Embryonic facial prominence (tissue), 1 donor: ENCODE measurements around the gene FOXR1.
"Not testable (repeated sequence)": the region's sequence is repeated elsewhere in the genome, so short reads cannot be mapped to it uniquely, and the experiment has no call there.

Experiments
- DNase-seq: peaks from one replicate; pipeline ENCODE4 v3.0.0-alpha.2; 2016; ENCODE audit errors: extremely low spot score

FOXR1 gene

DNA sequence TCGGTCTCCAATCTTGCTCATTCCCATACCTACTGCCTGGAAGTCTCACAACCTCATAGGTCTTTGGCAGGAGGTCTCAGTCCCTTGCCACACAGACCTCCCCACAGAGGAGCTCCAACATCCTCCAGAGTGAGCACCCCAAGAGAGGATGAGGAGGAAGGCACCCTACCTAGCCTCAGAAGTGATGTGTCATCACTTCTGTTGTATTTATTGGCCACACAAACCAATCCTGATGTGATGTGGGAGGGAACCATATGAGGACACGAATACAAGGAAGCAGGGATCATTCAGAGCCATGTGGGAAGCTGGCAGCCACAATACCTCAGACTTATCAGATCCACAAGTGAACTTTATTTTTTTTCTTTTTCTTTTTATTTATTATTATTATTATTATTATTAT lies 24.5 kb upstream of the FOXR1 start:
- DNase-seq, result no peak

DNA sequence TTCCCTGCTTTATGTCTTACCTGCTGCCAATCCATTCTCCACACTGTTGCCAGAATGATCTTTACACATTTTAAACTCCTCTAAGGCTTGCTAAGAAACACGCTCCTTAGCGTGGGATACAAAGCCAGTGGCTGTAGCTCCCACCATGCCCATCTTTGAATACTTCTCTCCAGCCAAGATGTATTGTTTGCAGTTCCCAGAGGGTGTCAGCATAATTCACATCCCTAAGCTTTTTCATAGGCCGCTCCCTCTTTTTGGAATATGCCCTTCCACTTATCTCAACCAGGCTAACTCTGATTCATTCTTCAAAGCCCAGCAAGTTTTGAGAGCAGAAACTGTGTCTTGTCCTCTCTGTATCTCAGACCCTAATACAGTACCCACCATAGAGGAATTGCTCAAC lies 23.6 kb upstream of the FOXR1 start:
- DNase-seq, result no peak

DNA sequence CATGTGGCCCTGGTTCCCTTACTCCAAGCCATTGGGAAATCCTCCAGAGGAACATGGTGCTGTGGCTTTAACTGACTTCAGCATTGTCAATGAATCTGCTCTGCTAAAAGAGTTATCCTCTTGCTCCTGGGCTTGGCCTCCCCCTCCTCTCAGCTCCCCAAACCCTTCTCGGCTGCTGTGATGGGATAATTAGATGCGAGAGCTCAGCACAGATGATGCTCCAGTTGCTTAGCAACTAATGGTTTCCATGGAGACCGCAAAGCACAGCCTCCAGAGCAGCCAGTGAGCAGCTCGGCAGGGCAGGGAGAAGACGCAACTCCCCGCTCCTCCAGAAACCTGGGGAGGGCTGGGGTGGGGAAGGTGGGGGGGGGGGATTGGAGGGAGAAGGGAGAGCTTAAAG lies 18.3 kb upstream of the FOXR1 start:
- DNase-seq, result no peak

DNA sequence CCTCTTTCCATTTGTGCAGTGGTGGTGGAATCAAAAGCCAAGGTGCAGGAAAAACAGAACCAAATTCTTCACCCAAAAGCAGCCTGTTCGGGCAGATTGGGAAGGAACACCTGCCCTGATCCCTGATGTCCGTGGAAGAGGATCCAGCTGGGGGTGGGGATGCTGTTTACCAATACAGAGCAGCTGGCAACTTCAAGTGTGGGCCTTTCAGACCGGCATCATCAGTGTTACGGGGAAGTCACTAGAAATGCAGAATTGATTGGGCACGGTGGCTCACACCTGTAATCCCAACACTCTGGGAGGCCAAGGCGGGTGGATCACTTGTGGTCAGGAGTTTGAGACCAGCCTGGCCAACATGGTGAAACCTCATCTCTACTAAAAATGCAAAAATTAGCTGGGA lies 17.6 kb upstream of the FOXR1 start:
- not testable (repeated sequence) for DNase-seq

DNA sequence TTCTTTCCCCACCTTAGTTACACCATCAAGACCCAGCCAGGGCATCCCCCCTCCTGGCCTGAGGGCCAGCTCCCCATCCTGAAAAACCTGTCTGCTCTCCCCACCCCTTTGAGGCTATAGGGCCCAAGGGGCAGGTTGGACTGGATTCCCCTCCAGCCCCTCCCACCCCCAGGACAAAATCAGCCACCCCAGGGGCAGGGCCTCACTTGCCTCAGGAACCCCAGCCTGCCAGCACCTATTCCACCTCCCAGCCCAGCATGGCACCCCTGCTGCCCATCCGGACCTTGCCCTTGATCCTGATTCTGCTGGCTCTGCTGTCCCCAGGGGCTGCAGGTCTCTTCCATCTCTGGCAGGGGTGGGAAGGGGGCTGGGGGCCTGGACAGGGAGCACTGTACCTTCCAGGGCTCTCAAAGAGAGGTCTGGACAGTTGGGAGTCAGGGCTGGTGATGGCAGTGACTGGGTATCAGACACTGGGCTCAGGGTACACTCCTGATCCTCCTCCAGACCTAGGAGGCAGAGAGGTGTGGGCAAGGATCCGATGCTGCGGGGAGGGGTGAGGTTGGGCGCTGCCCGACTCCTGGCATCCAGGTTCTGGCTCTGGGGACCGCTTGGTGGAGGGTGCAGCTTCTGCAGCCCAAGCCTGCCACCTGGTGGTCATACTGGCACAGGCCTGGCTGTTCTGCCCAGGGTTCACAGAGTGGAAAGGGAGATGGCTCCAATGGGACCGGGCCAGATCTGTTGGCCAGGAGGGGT lies 15.3 kb upstream of the FOXR1 start, which contains the start of gene UPK2:
Gene UPK2, plus strand, starts transcription at position 205 of the 753 bp plus-strand sequence. Its CDS starts 53 bp downstream, at position 258.
- DNase-seq, result peak; percentile 73

DNA sequence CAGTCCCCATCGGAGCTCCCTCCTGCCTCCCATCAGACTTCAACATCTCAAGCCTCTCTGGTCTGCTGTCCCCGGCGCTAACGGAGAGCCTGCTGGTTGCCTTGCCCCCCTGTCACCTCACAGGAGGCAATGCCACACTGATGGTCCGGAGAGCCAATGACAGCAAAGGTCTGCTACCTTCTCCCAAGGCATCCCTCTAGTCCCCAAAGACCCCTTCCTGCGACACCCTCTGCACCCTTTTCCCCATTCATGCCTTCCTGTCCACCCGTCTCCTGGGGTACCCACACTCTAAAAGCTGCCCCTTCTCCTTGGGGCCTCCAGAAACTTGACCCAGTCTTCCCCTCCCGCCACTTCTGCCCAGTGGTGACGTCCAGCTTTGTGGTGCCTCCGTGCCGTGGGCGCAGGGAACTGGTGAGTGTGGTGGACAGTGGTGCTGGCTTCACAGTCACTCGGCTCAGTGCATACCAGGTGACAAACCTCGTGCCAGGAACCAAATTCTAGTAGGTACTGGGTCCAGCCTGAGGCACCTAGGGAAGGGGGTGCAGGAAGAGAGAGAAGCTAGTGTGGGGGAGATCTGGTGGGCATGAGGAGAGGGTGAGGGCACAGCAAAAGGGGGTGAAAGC lies 14.6 kb upstream of the FOXR1 start:
- no peak for DNase-seq

DNA sequence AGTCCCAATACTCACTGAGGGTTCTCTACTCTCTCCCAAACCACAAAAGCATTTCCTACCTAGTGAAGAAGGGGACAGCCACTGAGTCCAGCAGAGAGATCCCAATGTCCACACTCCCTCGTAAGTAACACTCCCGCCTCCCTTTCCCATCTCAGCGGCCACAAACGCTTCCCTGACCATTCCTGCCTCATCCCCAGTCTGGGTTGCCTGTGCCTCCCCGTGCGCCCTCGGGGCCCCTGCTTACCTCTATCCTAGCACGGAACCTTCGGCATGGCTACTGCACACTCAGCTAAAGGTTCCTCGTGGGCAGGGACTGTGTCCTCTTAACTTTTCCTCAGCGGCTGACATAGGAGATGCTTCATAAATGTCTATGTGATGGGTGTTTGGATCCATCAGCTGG lies 14.0 kb upstream of the FOXR1 start:
- DNase-seq, result no peak

DNA sequence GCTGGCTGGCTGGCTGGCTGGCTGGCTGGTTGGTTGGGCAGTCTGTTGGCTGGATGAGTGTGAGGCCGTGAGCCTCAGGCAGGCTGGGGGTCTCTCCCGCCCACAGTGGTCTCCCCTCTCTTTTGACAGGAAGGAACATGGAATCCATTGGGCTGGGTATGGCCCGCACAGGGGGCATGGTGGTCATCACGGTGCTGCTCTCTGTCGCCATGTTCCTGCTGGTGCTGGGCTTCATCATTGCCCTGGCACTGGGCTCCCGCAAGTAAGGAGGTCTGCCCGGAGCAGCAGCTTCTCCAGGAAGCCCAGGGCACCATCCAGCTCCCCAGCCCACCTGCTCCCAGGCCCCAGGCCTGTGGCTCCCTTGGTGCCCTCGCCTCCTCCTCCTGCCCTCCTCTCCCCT lies 13.6 kb upstream of the FOXR1 start:
- no peak for DNase-seq

DNA sequence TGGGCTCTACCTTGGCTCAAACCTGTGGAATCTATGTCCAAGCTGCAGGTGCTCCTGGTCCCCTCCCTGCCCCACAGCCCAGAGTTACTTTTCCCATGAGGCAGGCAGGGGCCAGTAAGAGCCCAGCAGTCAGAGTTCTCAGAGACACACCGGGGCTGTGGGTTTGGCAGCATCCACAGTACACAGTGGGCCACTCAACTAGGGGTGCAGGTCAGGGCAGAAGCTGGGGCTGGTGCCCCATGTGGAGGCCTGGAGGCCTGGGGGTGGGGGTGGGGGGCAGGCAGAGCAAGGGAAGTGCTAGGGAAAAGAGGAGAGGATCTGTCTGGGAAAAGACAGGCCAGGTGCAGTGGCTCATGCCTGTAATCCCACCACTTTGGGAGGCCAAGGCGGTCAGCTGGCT lies 13.0 kb upstream of the FOXR1 start:
- no peak for DNase-seq

DNA sequence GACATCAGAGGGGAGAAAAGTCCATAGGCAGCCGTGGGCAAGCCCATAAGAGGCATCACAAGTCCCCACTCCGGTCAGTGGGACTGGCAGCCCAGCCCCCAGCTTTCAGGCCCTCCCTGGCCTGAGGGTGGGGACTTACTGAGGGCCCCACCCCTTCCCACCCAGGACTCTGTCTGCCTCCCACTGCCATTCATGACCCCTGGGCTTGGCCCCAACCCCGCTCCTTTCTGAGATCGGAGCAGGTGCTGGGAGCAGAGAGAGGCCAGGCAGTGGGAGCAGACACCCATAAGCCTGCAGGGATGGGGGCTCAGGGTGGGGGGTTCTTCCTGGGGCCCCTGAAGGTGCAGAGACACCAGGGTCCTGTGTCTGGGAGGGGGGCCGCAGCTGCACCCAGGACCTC lies 10.4 kb upstream of the FOXR1 start:
- DNase-seq, result no peak

DNA sequence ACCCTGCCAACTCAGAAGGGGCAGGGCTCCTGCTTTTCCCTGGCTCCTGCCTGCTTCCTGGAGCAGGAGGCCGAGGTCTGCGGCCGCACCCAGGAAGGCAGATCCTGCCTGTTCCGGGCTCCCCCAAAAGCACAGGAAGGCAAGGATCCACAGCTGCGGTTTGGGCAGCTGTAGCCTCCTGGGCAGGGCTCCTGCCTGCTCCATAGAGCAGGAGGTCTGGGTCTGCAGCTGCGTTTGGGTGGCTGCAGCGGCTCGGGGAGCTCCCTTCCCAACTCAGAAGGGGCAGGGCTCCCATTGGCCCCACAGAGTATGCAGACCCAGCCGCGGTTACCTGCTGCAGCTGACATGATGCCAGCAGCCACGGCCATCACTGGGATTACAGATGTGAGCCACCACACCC lies 10.0 kb upstream of the FOXR1 start:
- no peak for DNase-seq

DNA sequence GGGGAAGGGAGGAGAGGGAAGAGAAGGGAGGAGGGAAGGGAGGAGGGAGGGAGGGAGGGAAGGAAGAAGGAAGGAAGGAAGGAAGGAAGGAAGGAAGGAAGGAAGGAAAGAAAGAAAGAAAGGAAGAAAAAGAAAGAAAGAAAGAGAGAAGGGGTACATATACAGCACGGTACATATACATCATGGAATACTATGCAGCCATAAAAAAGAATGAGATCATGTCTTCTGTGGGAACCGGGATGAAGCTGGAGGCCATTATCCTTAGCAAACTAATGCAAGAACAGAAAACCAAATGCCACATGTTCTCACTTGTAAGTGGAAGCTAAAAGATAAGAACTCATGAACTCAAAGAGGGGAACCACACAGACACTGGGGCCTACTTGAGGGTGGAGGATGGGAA lies 2.1 kb upstream of the FOXR1 start:
- not testable (repeated sequence) for DNase-seq

DNA sequence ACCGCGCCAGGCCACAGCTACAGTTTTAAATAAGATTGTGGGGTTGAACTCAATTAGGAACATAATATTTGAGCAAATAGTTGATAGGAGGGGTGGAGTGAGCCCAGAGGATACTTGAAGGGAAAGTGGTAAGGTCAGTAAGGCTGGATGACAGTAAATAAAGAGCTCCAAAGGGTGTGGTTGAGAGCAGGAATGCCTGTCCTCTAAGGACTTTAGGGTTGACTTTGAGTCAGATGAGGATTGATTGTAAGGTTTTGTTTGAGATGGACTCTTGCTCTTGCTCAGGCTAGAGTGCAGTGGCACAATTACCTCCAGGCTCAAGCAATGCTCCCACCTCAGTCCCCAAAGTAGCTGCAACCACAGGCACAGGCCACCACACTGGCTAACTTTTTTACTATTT lies 2.4 kb downstream of the FOXR1 start:
- DNase-seq, result no peak

DNA sequence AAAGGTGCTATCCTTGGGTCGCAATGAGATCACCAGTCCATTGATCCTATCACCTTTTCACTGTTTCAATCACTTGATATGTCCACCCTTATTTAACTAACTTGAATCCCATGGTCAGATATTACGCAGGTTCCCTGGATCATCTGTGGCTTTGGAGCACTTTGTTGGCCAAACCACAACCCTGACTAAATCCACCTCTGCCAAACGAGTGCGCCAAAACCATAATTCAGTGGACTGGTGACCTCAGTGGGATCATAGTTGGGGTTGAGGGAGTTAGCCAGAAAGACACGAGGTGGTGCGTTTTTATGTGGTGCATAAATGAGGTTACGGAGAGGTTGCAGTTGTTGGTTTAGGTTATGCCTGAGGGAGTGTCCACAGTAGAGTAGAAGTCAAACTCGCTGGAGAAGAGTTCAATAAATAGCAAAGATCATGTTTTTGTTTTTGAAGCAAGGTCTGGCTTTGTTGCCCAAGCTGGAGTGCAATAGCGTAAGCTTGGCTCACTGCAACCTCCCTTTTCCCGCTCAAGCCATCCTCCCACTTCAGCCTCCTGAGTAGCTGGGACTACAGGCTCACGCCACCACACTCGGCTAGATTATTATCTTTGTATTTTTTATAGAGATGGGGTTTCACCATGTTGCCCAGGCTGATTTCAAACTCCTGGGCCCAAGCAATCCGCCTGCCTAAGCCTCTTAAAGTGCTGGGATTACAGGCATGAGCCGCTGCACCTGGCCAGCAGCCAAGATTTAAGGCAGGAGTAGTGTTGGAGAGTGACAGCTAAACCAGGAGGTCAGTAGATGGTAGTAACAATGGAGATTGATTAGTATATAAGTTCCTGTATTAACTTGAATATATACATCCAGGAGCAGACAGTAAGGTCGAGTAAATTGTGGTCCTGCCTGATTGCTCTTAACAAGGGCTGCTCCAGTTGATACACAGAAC lies 4.5 kb downstream of the FOXR1 start:
- DNase-seq, result no peak

DNA sequence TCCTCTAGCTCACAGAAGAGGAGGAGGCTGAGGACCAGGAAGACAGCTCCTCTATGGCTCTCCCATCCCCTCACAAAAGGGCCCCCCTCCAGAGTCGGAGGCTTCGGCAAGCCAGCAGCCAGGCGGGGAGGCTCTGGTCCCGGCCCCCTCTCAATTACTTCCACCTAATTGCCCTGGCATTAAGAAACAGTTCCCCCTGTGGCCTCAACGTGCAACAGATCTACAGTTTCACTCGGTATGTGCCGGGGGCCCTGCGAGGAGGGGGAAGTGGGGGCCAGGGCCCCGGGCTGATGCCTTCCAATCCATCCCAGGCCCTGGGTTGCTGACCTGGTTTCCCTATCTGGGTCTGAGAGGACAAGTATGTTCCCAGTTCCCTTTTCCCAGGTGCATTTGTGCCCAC lies 7.9 kb downstream of the FOXR1 start:
- no peak for DNase-seq

DNA sequence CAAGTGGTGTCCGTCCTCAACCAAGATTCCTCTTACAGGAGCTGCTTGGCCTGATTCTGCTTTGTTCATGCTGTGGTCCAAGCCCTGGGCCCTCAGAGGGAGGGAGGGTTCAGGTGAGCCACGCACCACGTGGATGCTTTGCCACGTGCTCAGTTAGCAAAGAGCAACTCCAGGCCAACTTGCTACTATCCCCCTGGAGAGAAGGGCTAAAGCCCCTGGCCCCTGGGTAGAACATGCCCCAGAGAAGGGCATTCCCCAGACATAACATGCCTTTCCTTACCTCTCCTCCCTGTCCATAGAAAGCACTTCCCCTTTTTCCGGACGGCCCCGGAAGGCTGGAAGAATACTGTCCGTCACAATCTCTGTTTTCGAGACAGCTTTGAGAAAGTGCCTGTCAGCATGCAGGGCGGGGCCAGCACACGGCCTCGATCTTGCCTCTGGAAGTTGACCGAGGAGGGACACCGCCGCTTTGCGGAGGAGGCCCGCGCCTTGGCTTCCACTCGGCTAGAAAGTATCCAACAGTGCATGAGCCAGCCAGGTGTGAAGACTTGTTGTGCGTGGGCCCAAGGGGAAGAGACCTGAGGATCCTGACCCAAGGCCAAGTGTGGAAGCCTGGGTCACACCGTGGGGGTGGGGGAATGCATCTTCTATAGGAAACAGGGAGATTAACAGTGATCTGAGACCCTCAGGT lies 8.8 kb downstream of the FOXR1 start:
- DNase-seq, result no peak

DNA sequence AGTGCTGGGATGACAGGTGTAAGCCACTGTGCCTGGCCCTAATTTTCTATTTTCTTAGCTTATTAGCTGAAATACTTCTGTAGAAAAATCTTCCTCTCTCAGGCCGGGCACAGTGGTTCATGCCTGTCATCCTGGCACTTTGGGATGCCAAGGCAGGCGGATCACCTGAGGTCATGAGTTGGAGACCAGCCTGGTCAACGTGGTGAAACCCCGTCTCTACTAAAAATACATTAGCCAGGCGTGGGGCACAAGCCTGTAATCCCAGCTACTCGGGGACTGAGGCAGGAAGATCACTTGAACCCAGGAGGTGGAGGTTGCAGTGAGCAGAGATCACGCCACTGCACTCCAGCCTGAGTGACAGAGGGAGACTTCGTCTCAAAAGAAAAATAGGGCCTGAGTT lies 12.8 kb downstream of the FOXR1 start:
- not testable (repeated sequence) for DNase-seq

DNA sequence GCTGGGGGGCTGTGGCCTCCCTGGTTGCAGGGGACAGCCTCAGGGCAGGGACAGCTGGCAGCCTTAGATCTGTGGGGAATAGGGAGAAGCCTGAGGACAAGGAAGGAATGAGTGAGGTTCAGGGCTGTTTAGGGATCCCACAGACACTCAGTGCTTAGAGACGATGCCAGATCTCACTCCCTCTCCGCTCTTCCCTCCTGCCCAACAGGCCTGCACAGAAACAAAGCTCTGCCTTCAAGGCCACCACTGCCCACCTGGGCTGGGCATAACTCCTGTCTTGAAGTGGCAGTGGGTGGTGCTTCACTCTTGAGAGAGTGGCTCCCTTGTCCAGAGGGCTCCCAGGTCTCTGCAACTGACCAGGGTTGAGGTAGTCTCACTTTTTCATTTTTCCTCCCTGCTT lies 13.3 kb downstream of the FOXR1 start:
- DNase-seq, result no peak

DNA sequence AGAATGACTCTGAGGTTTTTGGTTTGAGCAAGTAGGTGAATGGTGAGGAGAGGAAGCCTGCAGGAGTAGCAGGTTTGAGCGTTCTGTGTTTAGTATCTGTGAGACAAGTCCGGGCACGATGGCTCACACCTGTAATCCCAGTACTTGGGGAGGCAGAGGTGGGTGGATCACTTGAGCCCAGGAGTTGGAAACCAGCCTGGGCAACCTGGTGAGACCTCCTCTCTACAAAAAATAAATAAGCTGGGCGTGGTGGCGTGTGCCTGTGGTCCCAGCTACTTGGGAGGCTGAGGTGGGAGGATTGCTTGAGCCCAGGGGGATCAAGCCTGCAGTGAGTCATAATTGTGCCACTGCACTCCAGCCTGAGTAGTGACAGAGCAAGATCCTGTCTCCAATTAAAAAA lies 16.7 kb downstream of the FOXR1 start:
- no peak for DNase-seq

DNA sequence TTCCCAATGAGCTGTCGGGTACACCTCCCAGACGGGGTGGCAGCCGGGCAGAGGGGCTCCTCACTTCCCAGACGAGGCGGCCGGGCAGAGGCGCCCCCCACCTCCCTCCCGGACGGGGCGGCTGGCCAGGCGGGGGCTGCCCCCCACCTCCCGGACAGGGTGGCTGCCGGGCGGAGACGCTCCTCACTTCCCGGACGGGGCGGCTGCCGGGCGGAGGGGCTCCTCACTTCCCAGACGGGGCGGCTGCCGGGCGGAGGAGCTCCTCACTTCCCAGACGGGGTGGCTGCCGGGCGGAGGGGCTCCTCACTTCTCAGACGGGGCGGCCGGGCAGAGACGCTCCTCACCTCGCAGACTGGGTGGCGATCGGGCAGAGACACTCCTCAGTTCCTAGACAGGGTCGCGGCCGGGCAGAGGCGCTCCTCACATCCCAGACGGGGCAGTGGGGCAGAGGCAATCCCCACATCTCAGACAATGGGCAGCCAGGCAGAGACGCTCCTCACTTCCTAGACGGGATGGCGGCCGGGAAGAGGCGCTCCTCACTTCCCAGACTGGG lies 20.0 kb downstream of the FOXR1 start:
- not testable (repeated sequence) for DNase-seq

DNA sequence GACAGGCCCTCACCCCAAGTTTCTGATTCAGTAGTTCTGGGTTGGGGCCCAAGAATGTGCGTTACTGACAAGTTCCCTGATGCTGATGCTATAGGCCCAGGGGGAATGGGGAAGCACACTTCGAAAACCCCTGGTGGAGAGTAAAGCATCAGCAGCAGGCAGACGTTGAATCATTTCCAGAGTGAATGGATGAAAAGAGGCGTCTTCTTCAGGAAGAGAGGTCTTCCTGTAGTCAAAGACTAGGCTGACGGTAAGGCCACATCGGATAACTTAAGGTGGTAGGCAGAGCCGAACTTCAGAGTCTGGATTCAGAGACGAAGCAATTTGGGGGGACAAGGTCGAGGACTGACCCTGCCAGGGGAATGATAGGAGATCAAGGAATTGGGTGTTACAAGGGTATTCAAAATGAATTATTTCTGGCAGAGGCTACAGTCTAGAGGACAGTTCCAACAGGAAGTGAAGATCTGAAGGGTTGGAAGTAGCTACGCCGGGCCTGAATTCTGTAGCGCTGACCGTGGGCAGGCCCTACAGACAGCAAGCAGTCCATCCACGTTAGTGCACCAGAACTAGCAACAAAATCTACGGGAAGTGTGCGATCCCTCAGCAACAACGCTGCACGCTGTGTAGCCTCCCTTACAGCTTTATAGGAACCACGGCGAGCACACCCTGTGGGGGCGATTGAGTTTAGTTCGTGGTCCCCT lies 25.5 kb downstream of the FOXR1 start:
- no peak for DNase-seq
